Measurements from ENCODE around the gene GADD45A. TPM values are rescaled to one million over a fixed set of nuclear protein-coding genes. Genes with fewer than 3 reads are reported as not detected.
A peak's percentile ranks its signal among the peaks of the same experiment; 100 is the strongest.

The GADD45A gene
- total RNA-seq, 6 experiments from 2014 or later = 14.1 to 66.4 (median 43.6) TPM

GRCh38 chr1:67644566-67644965 is 40.4 kb upstream of the GADD45A start:
- intact Hi-C loops (cut with DNase I) = no loop called here
- H3K4me1 ChIP-seq = peaks cover 0 to 33% (median 14%) of the 10 kb centered on the region in 4 donors
- no peak overlapping the region for H3K4me3 ChIP-seq
- H3K27ac ChIP-seq = no peak overlapping the region
- no peak for TF ChIP-seq CTCF (IDR thresholded peaks at IDR 0.05)
- no peak for TF ChIP-seq POLR2A (IDR thresholded peaks at IDR 0.05)
- H3K36me3 ChIP-seq = no peaks in the 10 kb centered on the region
- ATAC-seq = no peak
- H3K9me3 ChIP-seq = no peaks in the 10 kb centered on the region
- no peaks in the 10 kb centered on the region for H3K27me3 ChIP-seq
- WGBS (ENCODE audit: insufficient coverage, low coverage, low lambda C conversion rate, missing lambda C conversion rate) = 80% methylated on average over 3 of the region's 3 CpGs
- DNase-seq = no peak

DNA sequence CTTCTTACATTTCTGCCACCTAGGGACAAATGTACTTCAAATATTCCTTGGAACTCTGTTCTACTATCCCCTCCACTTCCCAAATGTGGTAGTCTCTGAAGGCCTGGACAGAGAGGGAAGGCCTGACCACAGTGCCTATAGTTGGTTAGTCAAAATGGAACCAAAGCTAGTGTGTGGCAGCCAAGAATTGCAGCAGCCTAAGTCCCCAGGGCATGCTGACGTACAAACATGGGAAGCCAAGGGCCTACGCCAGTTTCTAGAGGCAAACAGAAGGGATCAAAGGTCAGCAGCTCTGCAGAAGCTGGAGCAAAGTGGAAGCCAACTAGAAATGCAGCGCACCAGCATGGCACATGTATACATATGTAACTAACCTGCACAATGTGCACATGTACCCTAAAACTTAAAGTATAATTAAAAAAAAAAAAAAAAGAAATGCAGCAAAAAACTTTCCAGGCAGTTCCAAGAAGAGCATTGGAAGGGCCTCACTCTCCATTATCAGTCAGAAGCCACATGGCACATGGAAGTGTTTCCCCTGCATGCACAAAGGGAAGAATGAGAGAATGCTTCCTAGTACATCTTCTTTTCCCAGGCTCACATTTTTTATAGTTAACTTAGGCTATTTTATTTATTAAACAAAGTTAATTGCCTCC is 39.4 kb upstream of the GADD45A start:
- DNase-seq = peak; percentile 67 to 93 (median 84)
- peak overlapping the region; percentile 44 to 85 (median 69) for H3K27ac ChIP-seq
- WGBS (ENCODE audit: insufficient coverage, low coverage, low lambda C conversion rate, missing lambda C conversion rate) = 29% methylated on average over 2 of the region's 3 CpGs
- H3K27me3 ChIP-seq = no peaks in the 10 kb centered on the region
- TF ChIP-seq POLR2A (IDR thresholded peaks at IDR 0.05) (no peak), CTCF (IDR thresholded peaks at IDR 0.05) (no peak)
- H3K4me3 ChIP-seq = no peak overlapping the region
- peaks cover 0 to 33% (median 14%) of the 10 kb centered on the region in 4 donors for H3K4me1 ChIP-seq
- intact Hi-C loops (cut with DNase I) = no loop called here
- ATAC-seq = peak; percentile 79 to 85 (median 83)
- no peaks in the 10 kb centered on the region for H3K9me3 ChIP-seq
- H3K36me3 ChIP-seq = no peaks in the 10 kb centered on the region

GRCh38 chr1:67646145-67647035 is 38.6 kb upstream of the GADD45A start:
- ATAC-seq = peak; percentile 47 to 67 (median 63)
- peaks cover 0 to 33% (median 14%) of the 10 kb centered on the region in 4 donors for H3K4me1 ChIP-seq

More at GRCh38 chr1:67646145-67647035, 38.6 kb upstream of the GADD45A start:
- WGBS (ENCODE audit: insufficient coverage, low coverage, low lambda C conversion rate, missing lambda C conversion rate) = 32% methylated on average over 3 of the region's 3 CpGs
- no peak for TF ChIP-seq CTCF (IDR thresholded peaks at IDR 0.05)
- no peak for TF ChIP-seq POLR2A (IDR thresholded peaks at IDR 0.05)
- Histone ChIP-seq H3K4me3 (peak overlapping the region in 1 of 3 donors; percentile 2), H3K36me3 (no peaks in the 10 kb centered on the region), H3K27me3 (no peaks in the 10 kb centered on the region), H3K27ac (peak overlapping the region; percentile 44 to 85 (median 69)), H3K9me3 (no peaks in the 10 kb centered on the region)
- peak; percentile 23 to 74 (median 65) for DNase-seq
- intact Hi-C loops (cut with DNase I) = no loop called here

Measured in right lobe of liver (tissue), 6 donors.